ENCODE results near the gene DGKI.

The DGKI gene

GRCh38 chr7:137696376-137696775 lies 150.4 kb downstream of the DGKI start:
- Histone ChIP-seq H3K4me1 (ENCODE audit: control insufficient read depth, low read length) (no peaks in the 10 kb centered on the region), H3F3A (ENCODE audit: control insufficient read depth, insufficient read depth) (no peaks in the 10 kb centered on the region), H3K9me3 (ENCODE audit: control insufficient read depth, insufficient read depth, low read length) (no peaks in the 10 kb centered on the region), H3K27ac (ENCODE audit: low read depth, low read length) (no peak overlapping the region), H3K9me2 (replicated peaks; ENCODE audit: control insufficient read depth, low read length) (no peaks in the 10 kb centered on the region), H3K36me3 (ENCODE audit: control insufficient read depth, low read length) (no peaks in the 10 kb centered on the region), H3K27me3 (ENCODE audit: control insufficient read depth, low read length) (no peaks in the 10 kb centered on the region), H3K4me3 (ENCODE audit: low read length) (no peak overlapping the region), H4K20me1 (ENCODE audit: control insufficient read depth, insufficient read depth, low read depth, low read length) (no peaks in the 10 kb centered on the region), H3K79me2 (ENCODE audit: control insufficient read depth, low read length) (no peaks in the 10 kb centered on the region), H3K4me2 (ENCODE audit: low read length) (no peak overlapping the region)
- TF ChIP-seq CTCF (IDR thresholded peaks at IDR 0.05; ENCODE audit: low read depth, low read length, poor library complexity, severe bottlenecking), result no peak
- no peak for TF ChIP-seq EZH2phosphoT487 (IDR thresholded peaks at IDR 0.05; ENCODE audit: borderline replicate concordance, low read length)

GRCh38 chr7:137695942-137696341 lies 150.8 kb downstream of the DGKI start:
- no peaks in the 10 kb centered on the region for H3K79me2 ChIP-seq (ENCODE audit: control insufficient read depth, low read length)
- no peaks in the 10 kb centered on the region for H3K9me2 ChIP-seq (replicated peaks; ENCODE audit: control insufficient read depth, low read length)
- H3K4me3 ChIP-seq (ENCODE audit: low read length), result no peak overlapping the region
- H3K9me3 ChIP-seq (ENCODE audit: control insufficient read depth, insufficient read depth, low read length), result no peaks in the 10 kb centered on the region
- no peak overlapping the region for H3K4me2 ChIP-seq (ENCODE audit: low read length)
- no peaks in the 10 kb centered on the region for H3K4me1 ChIP-seq (ENCODE audit: control insufficient read depth, low read length)
- no peaks in the 10 kb centered on the region for H3K36me3 ChIP-seq (ENCODE audit: control insufficient read depth, low read length)
- no peak overlapping the region for H3K27ac ChIP-seq (ENCODE audit: low read depth, low read length)
- no peaks in the 10 kb centered on the region for H3K27me3 ChIP-seq (ENCODE audit: control insufficient read depth, low read length)
- H4K20me1 ChIP-seq (ENCODE audit: control insufficient read depth, insufficient read depth, low read depth, low read length), result no peaks in the 10 kb centered on the region
- no peaks in the 10 kb centered on the region for H3F3A ChIP-seq (ENCODE audit: control insufficient read depth, insufficient read depth)
- TF ChIP-seq EZH2phosphoT487 (IDR thresholded peaks at IDR 0.05; ENCODE audit: borderline replicate concordance, low read length) (no peak), CTCF (IDR thresholded peaks at IDR 0.05; ENCODE audit: low read depth, low read length, poor library complexity, severe bottlenecking) (no peak)

GRCh38 chr7:137695494-137695893 lies 151.3 kb downstream of the DGKI start:
- Histone ChIP-seq H3K4me2 (ENCODE audit: low read length) (no peak overlapping the region), H3K4me1 (ENCODE audit: control insufficient read depth, low read length) (no peaks in the 10 kb centered on the region), H3K27me3 (ENCODE audit: control insufficient read depth, low read length) (no peaks in the 10 kb centered on the region), H3K36me3 (ENCODE audit: control insufficient read depth, low read length) (no peaks in the 10 kb centered on the region), H3K79me2 (ENCODE audit: control insufficient read depth, low read length) (no peaks in the 10 kb centered on the region), H4K20me1 (ENCODE audit: control insufficient read depth, insufficient read depth, low read depth, low read length) (no peaks in the 10 kb centered on the region), H3K9me3 (ENCODE audit: control insufficient read depth, insufficient read depth, low read length) (no peaks in the 10 kb centered on the region), H3K9me2 (replicated peaks; ENCODE audit: control insufficient read depth, low read length) (no peaks in the 10 kb centered on the region), H3F3A (ENCODE audit: control insufficient read depth, insufficient read depth) (no peaks in the 10 kb centered on the region), H3K27ac (ENCODE audit: low read depth, low read length) (no peak overlapping the region), H3K4me3 (ENCODE audit: low read length) (no peak overlapping the region)
- TF ChIP-seq CTCF (IDR thresholded peaks at IDR 0.05; ENCODE audit: low read depth, low read length, poor library complexity, severe bottlenecking), result no peak
- no peak for TF ChIP-seq EZH2phosphoT487 (IDR thresholded peaks at IDR 0.05; ENCODE audit: borderline replicate concordance, low read length)

- Histone ChIP-seq H3K4me3 (ENCODE audit: low read length) (no peak overlapping the region), H3K9me2 (replicated peaks; ENCODE audit: control insufficient read depth, low read length) (no peaks in the 10 kb centered on the region), H3K4me1 (ENCODE audit: control insufficient read depth, low read length) (no peaks in the 10 kb centered on the region), H3K27ac (ENCODE audit: low read depth, low read length) (no peak overlapping the region), H4K20me1 (ENCODE audit: control insufficient read depth, insufficient read depth, low read depth, low read length) (no peaks in the 10 kb centered on the region), H3K4me2 (ENCODE audit: low read length) (no peak overlapping the region), H3K27me3 (ENCODE audit: control insufficient read depth, low read length) (no peaks in the 10 kb centered on the region), H3K9me3 (ENCODE audit: control insufficient read depth, insufficient read depth, low read length) (no peaks in the 10 kb centered on the region), H3F3A (ENCODE audit: control insufficient read depth, insufficient read depth) (no peaks in the 10 kb centered on the region), H3K36me3 (ENCODE audit: control insufficient read depth, low read length) (no peaks in the 10 kb centered on the region), H3K79me2 (ENCODE audit: control insufficient read depth, low read length) (no peaks in the 10 kb centered on the region)
- TF ChIP-seq CTCF (IDR thresholded peaks at IDR 0.05; ENCODE audit: low read depth, low read length, poor library complexity, severe bottlenecking) (no peak), EZH2phosphoT487 (IDR thresholded peaks at IDR 0.05; ENCODE audit: borderline replicate concordance, low read length) (no peak)
Measured at GRCh38 chr7:137694405-137694804, 152.4 kb downstream of the DGKI start.
